Coronary artery (tissue), 2 donors: Measurements from ENCODE around the gene IL36A.

Experiments used
- DNase-seq: peaks from one replicate; pipeline ENCODE4 v3.0.0-alpha.2; 2017; ENCODE audit warnings: low spot score
- H3K27ac ChIP-seq, 2 donors: fragments of 200-600 bp; sonication (generic); one replicate each; pipeline ENCODE4 v1.5.1; 2016 to 2019
- H3K4me3 ChIP-seq: fragments of 200-600 bp; sonication (generic); 2 replicates; pipeline ENCODE4 v1.5.1; 2016; ENCODE audit warnings: mild to moderate bottlenecking, moderate library complexity
- TF ChIP-seq, protein P1 (sequence below): fragments of 200-600 bp; sonication (generic); IDR thresholded peaks from one replicate; pipeline ENCODE4 v1.5.1; 2019; ENCODE audit warnings: antibody characterized with exemption

IL36A gene

DNA sequence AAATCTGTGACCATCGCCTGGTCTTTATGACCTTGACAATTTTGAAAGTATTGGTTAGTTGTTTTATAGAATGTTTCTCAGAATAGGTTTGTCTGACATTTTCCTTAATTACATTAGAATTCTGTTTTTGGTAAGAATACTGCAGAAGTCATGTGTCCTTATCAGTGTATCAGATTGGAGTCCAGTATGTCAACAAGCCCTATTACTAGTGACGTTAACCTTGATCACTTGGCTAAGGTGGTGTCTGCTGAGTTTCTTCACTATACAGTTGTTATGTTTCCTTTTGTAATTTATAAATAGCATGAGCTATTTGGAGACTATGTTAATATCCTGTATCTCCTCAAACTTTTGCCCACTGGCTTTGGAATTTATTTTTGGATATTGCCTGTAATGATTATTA lies 38.2 kb upstream of the IL36A start:
- H3K27ac ChIP-seq: no peak overlapping the region
- TF ChIP-seq, protein P1, sequence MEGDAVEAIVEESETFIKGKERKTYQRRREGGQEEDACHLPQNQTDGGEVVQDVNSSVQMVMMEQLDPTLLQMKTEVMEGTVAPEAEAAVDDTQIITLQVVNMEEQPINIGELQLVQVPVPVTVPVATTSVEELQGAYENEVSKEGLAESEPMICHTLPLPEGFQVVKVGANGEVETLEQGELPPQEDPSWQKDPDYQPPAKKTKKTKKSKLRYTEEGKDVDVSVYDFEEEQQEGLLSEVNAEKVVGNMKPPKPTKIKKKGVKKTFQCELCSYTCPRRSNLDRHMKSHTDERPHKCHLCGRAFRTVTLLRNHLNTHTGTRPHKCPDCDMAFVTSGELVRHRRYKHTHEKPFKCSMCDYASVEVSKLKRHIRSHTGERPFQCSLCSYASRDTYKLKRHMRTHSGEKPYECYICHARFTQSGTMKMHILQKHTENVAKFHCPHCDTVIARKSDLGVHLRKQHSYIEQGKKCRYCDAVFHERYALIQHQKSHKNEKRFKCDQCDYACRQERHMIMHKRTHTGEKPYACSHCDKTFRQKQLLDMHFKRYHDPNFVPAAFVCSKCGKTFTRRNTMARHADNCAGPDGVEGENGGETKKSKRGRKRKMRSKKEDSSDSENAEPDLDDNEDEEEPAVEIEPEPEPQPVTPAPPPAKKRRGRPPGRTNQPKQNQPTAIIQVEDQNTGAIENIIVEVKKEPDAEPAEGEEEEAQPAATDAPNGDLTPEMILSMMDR: no peak
- no peak for DNase-seq
- no peak overlapping the region for H3K4me3 ChIP-seq

GRCh38 chr2:112972423-112973086 lies 32.7 kb upstream of the IL36A start:
- no peak overlapping the region for H3K4me3 ChIP-seq
- no peak overlapping the region for H3K27ac ChIP-seq
- TF ChIP-seq, protein P1: no peak
- no peak for DNase-seq

- Histone ChIP-seq H3K4me3 (no peak overlapping the region), H3K27ac (no peak overlapping the region)
- TF ChIP-seq, protein P1: no peak
- no peak for DNase-seq
These were observed 32.1 kb upstream of the IL36A start for GRCh38 chr2:112973156-112973555.

DNA sequence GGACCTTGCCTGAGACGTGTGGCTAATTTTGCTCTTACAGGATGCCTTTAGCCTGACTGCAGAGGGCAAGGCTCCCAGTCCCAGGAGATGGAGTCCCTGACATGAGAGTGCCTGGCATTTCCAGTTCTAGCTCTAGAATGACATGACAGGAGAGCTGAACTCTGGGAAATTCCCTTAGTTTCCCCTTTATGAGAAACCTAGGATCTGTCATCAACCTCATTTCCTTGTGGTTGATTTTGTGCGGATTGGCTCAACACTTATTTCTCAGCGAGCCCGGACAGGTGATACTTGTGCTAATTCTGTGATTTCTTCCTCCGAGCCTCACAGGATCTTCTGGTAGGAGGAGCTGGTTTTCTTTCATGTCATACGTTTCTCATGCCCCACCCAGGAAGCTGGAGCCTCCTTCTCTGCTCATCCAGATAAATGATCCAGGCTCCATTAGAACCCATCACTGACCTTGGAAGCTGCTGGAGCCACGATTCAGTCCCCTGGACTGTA lies 27.7 kb upstream of the IL36A start, which contains the start of gene IL36G:
IL36G (plus strand) TSS at position 448 of the 498 bp plus-strand sequence. CDS start 633 bp downstream, outside the sequence.
- DNase-seq: no peak
- TF ChIP-seq, protein P1: no peak
- Histone ChIP-seq H3K4me3 (no peak within 1 kb of the TSS), H3K27ac (no peak within 1 kb of the TSS)

- no peak for DNase-seq
- TF ChIP-seq, protein P1: no peak
- Histone ChIP-seq H3K27ac (no peak overlapping the region), H3K4me3 (no peak overlapping the region)
These were observed 25.5 kb upstream of the IL36A start for GRCh38 chr2:112979731-112980130.

GRCh38 chr2:112980537-112980936 lies 24.7 kb upstream of the IL36A start:
- DNase-seq: no peak
- TF ChIP-seq, protein P1: no peak
- Histone ChIP-seq H3K4me3 (no peak overlapping the region), H3K27ac (no peak overlapping the region)

- TF ChIP-seq, protein P1: no peak
- no peak for DNase-seq
- H3K27ac ChIP-seq: no peak overlapping the region
- no peak overlapping the region for H3K4me3 ChIP-seq
These were observed 20.2 kb upstream of the IL36A start for GRCh38 chr2:112985090-112985489.
